OCI-LY7 (cell line): ENCODE results near the gene RBPMS2. TPM values are rescaled to one million over a fixed set of nuclear protein-coding genes. Genes with fewer than 3 reads are reported as not detected.

Experiments
- BruUV-seq: library from RNA; stranded (reverse); fragments of 400-500 nt; replicated peaks from 2 replicates; lab custom pipeline; 2021; lab: Mats Ljungman, UMichigan
- CTCF ChIA-PET: fragments of 300-600 bp; sonication (Branson Sonifier 250); formaldehyde crosslinking; loops from one replicate; lab custom pipeline; 2022; ENCODE audit warnings: antibody characterized with exemption; ENCODE audit not compliant: unreplicated experiment; lab: Charles Lee
- POLR2A ChIA-PET: fragments of 300-600 bp; sonication (Branson Sonifier 250); formaldehyde crosslinking; loops from one replicate; lab custom pipeline; 2022; ENCODE audit warnings: antibody characterized with exemption; lab: Charles Lee
- DNase-seq: peaks from one replicate; pipeline ENCODE4 v3.0.0-alpha.2; 2015; ENCODE audit warnings: low spot score
- H2AFZ ChIP-seq: fragments of 200-600 bp; sonication (generic), shearing (Covaris generic); 2 replicates; pipeline ENCODE4 v1.6.1; 2014; ENCODE audit warnings: mild to moderate bottlenecking, antibody characterized with exemption, low read length, moderate library complexity
- H3K27ac ChIP-seq: fragments of 200-600 bp; sonication (generic); 2 replicates; pipeline ENCODE4 v1.5.1; 2014; ENCODE audit warnings: mixed run types, low read depth, mild to moderate bottlenecking, moderate library complexity, low read length, inconsistent platforms; ENCODE audit not compliant: poor library complexity, severe bottlenecking
- H3K36me3 ChIP-seq: fragments of 200-600 bp; sonication (generic); 2 replicates; pipeline ENCODE4 v1.6.1; 2014; ENCODE audit warnings: mild to moderate bottlenecking, antibody characterized with exemption, low read length, moderate library complexity, mixed read lengths; ENCODE audit not compliant: insufficient read depth
- H3K4me1 ChIP-seq: fragments of 200-600 bp; sonication (generic); 2 replicates; pipeline ENCODE4 v1.5.1; 2014; ENCODE audit warnings: mild to moderate bottlenecking, low read length; ENCODE audit not compliant: insufficient read depth, poor library complexity, severe bottlenecking
- H3K4me2 ChIP-seq: fragments of 200-600 bp; sonication (generic); 2 replicates; pipeline ENCODE4 v1.6.1; 2014; ENCODE audit warnings: mild to moderate bottlenecking, low read length
- H3K4me3 ChIP-seq: fragments of 200-600 bp; sonication (generic); 2 replicates; pipeline ENCODE4 v1.5.1; 2014; ENCODE audit warnings: mild to moderate bottlenecking, low read depth, low read length; ENCODE audit not compliant: poor library complexity, severe bottlenecking
- H3K79me2 ChIP-seq: fragments of 200-600 bp; sonication (generic); 2 replicates; pipeline ENCODE4 v1.6.1; 2016; ENCODE audit warnings: low read depth, mild to moderate bottlenecking, low read length, moderate library complexity, mixed read lengths; ENCODE audit not compliant: insufficient read depth
- H3K9me2 ChIP-seq: fragments of 200-600 bp; sonication (generic); 2 replicates; pipeline ENCODE4 v1.6.1; 2016; ENCODE audit warnings: mild to moderate bottlenecking, low read length, mixed read lengths; ENCODE audit not compliant: insufficient read depth
- H3K9me3 ChIP-seq: fragments of 200-600 bp; sonication (generic); 2 replicates; pipeline ENCODE4 v1.6.1; 2014; ENCODE audit warnings: mild to moderate bottlenecking, mixed run types, low read length, mixed read lengths
- H4K20me1 ChIP-seq: fragments of 200-600 bp; sonication (generic); 2 replicates; pipeline ENCODE4 v1.6.1; 2014; ENCODE audit warnings: mild to moderate bottlenecking, antibody characterized with exemption, low read length, moderate library complexity, mixed read lengths; ENCODE audit not compliant: insufficient read depth
- CTCF ChIP-seq: fragments of 200-600 bp; sonication (generic); conservative IDR thresholded peaks from 2 replicates; pipeline ENCODE4 v1.5.1; 2014; ENCODE audit warnings: mild to moderate bottlenecking, antibody characterized with exemption, low read length, moderate library complexity, mixed read lengths
- EZH2phosphoT487 ChIP-seq: fragments of 200-600 bp; sonication (generic); IDR thresholded peaks from 2 replicates; pipeline ENCODE4 v1.6.1; 2018; ENCODE audit warnings: low read depth, borderline replicate concordance, mild to moderate bottlenecking, mixed run types, antibody characterized with exemption, low read length, moderate library complexity, mixed read lengths
- intact Hi-C: fragments of 100-400 bp; cut with micrococcal nuclease; formaldehyde crosslinking; loops from one replicate; pipeline ENCODE4 v1.10.0; 2022; ENCODE audit not compliant: unreplicated experiment
- total RNA-seq, 2 experiments: library from RNA; depleted of rRNA in 1 of 2; stranded (reverse); fragments of >200 nt in 1 of 2; shearing (Covaris generic) in 1 of 2; gene quantifications; 2 replicates each; pipeline ENCODE4 v1.2.3, GENCODE V29; 2014 to 2022

Gene RBPMS2
- total RNA-seq, 2 experiments from 2014 or later: not detected

- Histone ChIP-seq H3K36me3 (no peaks in the 10 kb centered on the region), H3K4me1 (no peaks in the 10 kb centered on the region), H3K79me2 (no peaks in the 10 kb centered on the region), H3K4me2 (no peak overlapping the region), H4K20me1 (no peaks in the 10 kb centered on the region), H3K9me2 (no peaks in the 10 kb centered on the region), H3K9me3 (no peaks in the 10 kb centered on the region), H3K27ac (no peak overlapping the region), H2AFZ (no peak overlapping the region), H3K4me3 (no peak overlapping the region)
- DNase-seq: peak; percentile 74
- CTCF ChIA-PET: interaction anchor here (0.9 kb wide), 2 partner anchors 70 to 78 kb away, joined by 3 read pairs; no protein-coding TSS in a partner anchor
- TF ChIP-seq CTCF: peak; percentile 99
- TF ChIP-seq EZH2phosphoT487: no peak
- POLR2A ChIA-PET: interaction anchor here (0.6 to 1.1 kb wide), 3 partner anchors 7 to 59 kb away, joined by 3 to 7 read pairs (median 5); no protein-coding TSS in a partner anchor
- BruUV-seq: no TSS peak
- intact Hi-C loops: loop anchor here (1.0 kb wide), 2 partner anchors 25 to 79 kb away; no protein-coding TSS in a partner anchor
Measured at GRCh38 chr15:64809649-64810496, 34.5 kb upstream of the RBPMS2 start.

- Histone ChIP-seq H3K4me3 (no peak overlapping the region), H2AFZ (no peak overlapping the region), H3K79me2 (no peaks in the 10 kb centered on the region), H3K4me1 (no peaks in the 10 kb centered on the region), H3K36me3 (no peaks in the 10 kb centered on the region), H3K27ac (no peak overlapping the region), H3K4me2 (no peak overlapping the region), H3K9me2 (no peaks in the 10 kb centered on the region), H4K20me1 (no peaks in the 10 kb centered on the region), H3K9me3 (no peaks in the 10 kb centered on the region)
- CTCF ChIA-PET: interaction anchor here (0.9 kb wide), 1 partner anchor 77 kb away, joined by 3 read pairs; no protein-coding TSS in a partner anchor
- POLR2A ChIA-PET: interaction anchor here (0.7 to 1.1 kb wide), 2 partner anchors 59 to 136 kb away, joined by 3 to 5 read pairs; no protein-coding TSS in a partner anchor
- no peak for TF ChIP-seq CTCF
- no peak for TF ChIP-seq EZH2phosphoT487
- intact Hi-C loops: no loop called here
- no peak for DNase-seq
- no TSS peak for BruUV-seq
Measured at GRCh38 chr15:64808785-64809453, 33.5 kb upstream of the RBPMS2 start.
